HG03064 (cell line): ENCODE measurements around the gene MED1.
"Not testable (repeated sequence)": the region's sequence is repeated elsewhere in the genome, so short reads cannot be mapped to it uniquely, and the experiment has no call there.

Source experiments
- ATAC-seq: cut with Tn5 transposase; IDR thresholded peaks from one replicate; pipeline ENCODE4 v1.9.1; 2021; ENCODE audit warnings: low read depth; ENCODE audit not compliant: unreplicated experiment

The MED1 gene, protein sequence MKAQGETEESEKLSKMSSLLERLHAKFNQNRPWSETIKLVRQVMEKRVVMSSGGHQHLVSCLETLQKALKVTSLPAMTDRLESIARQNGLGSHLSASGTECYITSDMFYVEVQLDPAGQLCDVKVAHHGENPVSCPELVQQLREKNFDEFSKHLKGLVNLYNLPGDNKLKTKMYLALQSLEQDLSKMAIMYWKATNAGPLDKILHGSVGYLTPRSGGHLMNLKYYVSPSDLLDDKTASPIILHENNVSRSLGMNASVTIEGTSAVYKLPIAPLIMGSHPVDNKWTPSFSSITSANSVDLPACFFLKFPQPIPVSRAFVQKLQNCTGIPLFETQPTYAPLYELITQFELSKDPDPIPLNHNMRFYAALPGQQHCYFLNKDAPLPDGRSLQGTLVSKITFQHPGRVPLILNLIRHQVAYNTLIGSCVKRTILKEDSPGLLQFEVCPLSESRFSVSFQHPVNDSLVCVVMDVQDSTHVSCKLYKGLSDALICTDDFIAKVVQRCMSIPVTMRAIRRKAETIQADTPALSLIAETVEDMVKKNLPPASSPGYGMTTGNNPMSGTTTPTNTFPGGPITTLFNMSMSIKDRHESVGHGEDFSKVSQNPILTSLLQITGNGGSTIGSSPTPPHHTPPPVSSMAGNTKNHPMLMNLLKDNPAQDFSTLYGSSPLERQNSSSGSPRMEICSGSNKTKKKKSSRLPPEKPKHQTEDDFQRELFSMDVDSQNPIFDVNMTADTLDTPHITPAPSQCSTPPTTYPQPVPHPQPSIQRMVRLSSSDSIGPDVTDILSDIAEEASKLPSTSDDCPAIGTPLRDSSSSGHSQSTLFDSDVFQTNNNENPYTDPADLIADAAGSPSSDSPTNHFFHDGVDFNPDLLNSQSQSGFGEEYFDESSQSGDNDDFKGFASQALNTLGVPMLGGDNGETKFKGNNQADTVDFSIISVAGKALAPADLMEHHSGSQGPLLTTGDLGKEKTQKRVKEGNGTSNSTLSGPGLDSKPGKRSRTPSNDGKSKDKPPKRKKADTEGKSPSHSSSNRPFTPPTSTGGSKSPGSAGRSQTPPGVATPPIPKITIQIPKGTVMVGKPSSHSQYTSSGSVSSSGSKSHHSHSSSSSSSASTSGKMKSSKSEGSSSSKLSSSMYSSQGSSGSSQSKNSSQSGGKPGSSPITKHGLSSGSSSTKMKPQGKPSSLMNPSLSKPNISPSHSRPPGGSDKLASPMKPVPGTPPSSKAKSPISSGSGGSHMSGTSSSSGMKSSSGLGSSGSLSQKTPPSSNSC (N-terminal part only)

DNA sequence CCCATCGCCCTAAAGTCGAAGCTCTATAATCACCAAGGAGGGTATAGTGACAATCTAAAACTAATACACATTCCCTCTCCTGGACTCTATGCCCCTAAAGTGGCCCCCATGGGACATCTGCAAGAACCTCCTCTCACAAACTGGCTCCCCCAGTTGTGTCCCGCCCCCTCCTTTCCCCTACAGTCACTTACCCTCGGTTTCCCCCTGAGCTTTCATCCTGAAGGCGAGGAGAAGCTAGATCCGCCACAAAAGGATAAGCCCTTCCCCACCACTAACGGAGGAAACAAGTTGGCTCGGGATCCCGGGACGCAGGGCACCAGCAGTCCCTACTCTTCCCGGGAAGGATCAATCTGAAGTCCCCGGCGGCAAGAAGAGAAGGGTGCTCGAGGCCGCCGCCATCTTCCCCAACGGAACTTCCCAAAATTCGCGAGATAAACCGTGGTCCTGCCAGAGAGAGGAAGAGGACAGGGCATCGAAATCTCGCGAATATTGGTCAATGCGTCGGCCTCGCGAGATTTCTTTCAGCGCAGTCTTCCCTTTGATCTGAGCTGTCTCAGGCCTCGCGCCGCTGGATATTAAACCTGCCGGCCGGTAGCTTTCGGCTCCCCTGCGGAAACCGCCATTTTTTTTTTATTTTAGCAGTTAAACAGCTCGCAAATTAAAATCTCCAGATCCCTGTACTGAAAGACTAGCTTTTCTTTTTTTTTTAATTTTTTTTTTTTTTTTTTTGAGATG lies at the start of gene MED1:
Gene MED1 (minus strand): TSS at position 417 of the 735 bp plus-strand sequence. CDS start 201 bp downstream, at position 216.
- ATAC-seq: peak; percentile 93

DNA sequence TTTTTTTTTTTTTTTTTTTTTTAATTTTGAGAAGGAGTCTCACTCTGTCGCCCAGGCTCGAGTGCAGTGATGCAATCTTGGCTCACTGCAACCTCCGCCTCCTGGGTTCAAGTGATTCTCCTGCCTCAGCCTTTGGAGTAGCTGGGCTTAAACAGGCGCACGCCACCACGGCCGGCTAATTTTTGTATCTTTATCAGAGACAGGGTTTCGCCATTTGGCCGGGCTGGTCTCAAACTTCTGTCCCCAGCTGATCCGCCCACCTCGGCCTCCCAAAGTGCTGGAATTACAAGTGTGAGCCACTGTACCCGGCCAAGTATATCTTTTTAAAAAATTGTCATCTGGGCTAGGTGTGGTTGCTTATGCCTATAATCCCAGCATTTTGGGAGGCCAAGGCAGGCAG lies 45.9 kb upstream of the MED1 start:
- not testable (repeated sequence) for ATAC-seq

DNA sequence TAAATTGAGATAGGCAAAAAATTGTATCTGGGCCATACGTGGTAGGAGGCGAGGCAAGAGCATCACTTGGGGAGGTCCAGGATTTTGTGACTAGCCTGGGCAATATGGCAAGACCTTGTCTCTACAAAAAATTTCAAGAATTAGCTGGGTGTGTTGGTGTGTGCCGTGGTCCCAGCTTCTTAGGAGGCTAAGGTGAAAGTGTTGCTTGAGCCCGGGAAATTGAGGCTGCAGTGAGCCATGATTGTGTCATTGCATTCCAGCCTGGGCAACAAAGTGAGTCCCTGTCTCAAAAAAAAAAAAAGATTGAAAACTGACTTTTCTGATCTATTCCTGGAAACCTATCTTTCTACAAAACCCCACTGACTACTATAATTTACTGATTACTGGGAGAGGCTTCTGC lies 36.9 kb upstream of the MED1 start:
- ATAC-seq: no peak

DNA sequence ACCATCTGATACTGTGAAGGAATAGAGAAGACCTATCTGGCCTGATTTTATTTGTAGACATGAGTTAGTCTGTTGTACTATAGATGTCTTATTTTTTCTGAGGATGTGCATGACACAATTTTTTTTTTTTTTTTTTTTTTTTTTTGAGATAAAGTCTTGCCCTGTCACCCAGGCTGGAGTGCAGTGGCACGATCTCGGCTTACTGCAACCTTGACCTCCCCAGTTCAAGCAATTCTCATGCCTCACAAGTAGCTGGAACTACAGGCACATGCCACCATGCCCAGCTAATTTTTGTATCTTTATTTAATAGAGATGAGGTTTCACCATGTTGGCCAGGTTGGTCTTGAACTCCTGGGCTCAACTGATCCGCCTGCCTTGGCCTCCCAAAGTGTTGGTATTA lies 36.4 kb upstream of the MED1 start:
- not testable (repeated sequence) for ATAC-seq

DNA sequence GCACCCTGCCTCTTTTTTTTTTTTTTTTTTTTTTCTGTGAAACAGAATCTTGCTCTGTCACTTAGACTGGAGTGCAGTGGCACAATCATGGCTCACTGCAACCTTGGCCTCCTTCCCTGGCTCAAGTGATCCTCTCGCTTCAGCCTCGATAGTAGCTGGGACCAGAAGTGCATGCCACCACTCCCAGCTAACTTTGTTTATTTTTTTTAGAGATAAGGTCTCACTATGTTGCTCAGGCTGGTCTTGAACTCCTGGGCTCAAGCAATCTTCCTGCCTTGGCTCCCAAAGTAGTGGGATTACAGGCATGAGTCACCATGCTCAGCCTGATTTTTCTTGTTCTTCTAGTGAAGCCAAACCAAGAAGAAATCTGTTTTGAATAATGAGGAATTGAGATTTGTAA lies 35.2 kb upstream of the MED1 start:
- no peak for ATAC-seq

DNA sequence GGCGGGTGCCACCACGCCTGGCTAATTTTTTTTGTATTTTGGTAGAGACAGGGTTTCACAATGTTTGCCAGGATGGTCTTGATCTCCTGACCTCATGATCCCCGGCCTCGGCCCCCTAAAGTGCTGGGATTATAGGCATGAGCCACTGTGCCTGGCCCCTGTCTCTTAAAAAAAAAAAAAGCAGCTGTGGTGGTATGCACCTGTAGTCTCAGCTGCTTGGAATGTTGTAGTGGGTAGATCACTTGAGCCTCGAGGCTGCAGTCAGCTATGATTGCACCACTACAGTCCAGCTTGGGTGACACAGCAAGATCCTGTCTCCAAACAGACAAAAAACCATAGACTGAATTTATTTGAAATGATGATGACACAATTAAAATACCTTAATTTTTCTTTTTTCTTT lies 34.5 kb upstream of the MED1 start:
- no peak for ATAC-seq

DNA sequence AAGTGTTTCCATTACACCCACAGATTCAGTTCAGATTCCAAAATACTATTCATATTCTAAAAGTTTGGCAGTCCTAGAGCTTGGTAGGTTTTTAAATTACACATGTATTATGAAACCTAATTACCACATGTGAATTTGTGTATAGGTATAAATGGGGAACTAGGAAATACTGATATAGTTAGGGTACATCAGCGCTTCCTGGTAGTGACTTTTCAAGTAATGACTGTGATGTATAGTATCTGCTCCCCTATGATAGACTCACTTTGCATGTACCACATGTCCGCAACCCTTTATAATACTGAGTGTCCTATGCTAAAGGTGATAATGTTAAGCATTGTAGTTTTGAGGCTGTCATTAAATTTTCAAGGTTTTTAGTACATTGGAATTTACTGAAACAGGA lies 33.1 kb upstream of the MED1 start:
- peak; percentile 64 for ATAC-seq

DNA sequence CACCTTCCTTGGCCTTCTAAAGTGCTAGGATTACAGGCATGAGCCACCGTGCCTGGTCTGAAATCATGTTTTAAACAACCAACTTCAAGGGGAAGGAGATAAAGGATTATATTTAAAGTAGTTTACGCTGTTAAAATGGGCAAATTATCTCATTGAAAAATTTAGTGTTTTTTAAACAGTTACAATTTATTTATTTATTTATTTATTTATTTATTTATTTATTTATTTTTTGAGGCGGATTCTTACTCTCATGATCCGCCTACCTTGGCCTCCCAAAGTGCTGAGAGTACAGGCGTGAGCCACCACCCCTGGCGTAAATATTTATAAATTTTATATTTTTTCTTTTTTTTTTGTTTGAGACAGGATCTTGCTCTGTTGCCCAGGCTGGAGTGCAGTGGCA lies 32.4 kb upstream of the MED1 start:
- no peak for ATAC-seq

DNA sequence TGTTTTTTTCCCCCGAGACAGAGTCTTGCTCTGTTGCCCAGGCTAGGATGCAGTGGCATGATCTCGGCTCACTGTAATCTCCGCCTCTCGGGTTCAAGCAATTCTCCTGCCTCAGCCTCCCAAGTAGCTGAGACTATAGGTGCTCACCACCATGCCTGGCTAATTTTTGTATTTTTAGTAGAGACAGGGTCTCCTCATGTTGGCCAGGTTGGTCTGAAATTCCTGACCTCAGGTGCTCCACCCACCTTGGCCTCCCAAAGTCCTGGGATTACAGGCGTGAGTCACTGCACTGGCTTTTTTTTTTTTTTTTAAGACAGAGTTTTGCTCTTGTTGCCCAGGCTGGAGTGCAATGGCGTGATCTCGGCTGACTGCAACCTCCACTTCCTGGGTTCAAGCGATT lies 28.6 kb upstream of the MED1 start:
- not testable (repeated sequence) for ATAC-seq

DNA sequence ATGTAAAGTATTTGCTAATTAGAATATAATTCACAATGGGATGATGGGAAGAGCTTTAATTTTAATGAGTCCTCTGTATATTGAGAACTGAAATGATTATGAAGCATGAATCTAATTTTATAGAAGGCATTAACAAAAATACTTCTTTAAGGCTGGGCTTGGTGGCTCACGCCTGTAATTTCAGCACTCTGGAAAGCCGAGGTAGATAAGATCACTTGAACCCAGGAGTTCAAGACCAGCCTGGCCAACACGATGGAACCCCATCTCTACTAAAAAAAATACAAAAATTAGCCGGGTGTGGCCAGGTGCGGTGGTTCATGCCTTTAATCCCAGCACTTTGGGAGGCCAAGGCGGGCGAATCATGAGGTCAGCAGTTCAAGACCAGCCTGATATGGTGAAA lies 22.2 kb upstream of the MED1 start:
- no peak for ATAC-seq

DNA sequence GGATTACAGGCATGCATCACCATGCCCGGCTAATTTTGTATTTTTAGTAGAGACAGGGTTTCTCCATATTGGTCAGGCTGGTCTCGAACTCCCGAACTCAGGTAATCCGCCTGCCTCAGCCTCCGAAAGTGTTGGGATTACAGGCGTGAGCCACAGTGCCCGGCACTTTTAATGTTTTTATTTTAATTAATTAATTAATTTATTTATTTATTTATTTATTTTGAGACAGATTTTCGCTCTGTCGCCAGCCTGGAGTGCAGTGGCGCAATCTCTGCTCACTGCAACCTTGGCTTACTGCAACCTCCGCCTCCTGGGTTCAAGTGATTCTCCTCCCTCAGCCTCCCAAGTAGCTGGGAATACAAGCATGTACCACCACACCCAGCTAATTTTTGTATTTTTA lies 17.5 kb upstream of the MED1 start:
- ATAC-seq: not testable (repeated sequence)

DNA sequence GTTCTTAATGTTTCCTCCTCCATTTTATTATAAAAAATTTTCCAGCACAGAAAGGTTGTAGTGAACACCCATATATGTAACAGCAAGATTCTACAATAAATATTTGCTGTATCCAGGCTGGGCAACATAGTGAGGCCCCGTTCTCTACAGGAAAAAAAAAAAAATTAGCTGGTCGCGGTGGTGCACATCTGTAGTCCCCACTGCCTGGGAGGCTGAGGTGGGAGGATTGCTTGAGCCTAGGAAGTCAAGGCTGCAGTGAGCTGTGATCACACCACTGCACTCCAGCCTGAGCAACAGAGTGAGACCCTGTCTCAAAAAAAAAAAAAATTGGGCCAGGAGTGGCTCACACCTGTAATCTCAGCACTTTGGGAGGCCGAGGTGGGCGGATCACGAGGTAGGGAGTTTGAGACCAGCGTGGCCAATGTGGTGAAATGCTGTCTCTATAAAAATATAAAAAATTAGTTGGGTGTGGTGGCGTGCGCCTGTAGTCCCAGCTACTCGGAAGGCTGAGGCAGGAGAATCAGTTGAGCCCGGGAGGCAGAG lies 13.6 kb upstream of the MED1 start:
- not testable (repeated sequence) for ATAC-seq

DNA sequence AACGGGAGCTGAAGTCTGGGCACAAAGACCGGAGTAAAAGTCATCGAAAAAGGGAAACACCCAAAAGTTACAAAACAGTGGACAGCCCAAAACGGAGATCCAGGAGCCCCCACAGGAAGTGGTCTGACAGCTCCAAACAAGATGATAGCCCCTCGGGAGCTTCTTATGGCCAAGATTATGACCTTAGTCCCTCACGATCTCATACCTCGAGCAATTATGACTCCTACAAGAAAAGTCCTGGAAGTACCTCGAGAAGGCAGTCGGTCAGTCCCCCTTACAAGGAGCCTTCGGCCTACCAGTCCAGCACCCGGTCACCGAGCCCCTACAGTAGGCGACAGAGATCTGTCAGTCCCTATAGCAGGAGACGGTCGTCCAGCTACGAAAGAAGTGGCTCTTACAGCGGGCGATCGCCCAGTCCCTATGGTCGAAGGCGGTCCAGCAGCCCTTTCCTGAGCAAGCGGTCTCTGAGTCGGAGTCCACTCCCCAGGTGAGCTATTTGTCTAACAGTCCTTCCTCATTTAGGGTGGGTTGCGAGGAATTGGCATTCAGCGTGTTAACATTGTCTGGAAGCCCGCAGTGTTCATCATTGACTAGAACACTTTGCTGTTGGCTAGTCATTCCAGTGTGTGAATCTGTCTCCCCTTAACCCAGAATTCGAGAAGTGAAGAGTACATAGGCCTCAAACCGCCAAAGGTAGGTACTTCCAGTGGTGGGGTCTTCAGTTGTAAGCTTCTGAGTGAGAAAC lies 11.7 kb upstream of the MED1 start:
- no peak for ATAC-seq

DNA sequence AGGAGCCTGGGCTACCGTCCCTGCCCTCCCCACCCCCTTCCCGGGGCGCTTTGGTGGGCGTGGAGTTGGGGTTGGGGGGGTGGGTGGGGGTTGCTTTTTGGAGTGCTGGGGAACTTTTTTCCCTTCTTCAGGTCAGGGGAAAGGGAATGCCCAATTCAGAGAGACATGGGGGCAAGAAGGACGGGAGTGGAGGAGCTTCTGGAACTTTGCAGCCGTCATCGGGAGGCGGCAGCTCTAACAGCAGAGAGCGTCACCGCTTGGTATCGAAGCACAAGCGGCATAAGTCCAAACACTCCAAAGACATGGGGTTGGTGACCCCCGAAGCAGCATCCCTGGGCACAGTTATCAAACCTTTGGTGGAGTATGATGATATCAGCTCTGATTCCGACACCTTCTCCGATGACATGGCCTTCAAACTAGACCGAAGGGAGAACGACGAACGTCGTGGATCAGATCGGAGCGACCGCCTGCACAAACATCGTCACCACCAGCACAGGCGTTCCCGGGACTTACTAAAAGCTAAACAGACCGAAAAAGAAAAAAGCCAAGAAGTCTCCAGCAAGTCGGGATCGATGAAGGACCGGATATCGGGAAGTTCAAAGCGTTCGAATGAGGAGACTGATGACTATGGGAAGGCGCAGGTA lies 11.0 kb upstream of the MED1 start:
- ATAC-seq: peak; percentile 51

DNA sequence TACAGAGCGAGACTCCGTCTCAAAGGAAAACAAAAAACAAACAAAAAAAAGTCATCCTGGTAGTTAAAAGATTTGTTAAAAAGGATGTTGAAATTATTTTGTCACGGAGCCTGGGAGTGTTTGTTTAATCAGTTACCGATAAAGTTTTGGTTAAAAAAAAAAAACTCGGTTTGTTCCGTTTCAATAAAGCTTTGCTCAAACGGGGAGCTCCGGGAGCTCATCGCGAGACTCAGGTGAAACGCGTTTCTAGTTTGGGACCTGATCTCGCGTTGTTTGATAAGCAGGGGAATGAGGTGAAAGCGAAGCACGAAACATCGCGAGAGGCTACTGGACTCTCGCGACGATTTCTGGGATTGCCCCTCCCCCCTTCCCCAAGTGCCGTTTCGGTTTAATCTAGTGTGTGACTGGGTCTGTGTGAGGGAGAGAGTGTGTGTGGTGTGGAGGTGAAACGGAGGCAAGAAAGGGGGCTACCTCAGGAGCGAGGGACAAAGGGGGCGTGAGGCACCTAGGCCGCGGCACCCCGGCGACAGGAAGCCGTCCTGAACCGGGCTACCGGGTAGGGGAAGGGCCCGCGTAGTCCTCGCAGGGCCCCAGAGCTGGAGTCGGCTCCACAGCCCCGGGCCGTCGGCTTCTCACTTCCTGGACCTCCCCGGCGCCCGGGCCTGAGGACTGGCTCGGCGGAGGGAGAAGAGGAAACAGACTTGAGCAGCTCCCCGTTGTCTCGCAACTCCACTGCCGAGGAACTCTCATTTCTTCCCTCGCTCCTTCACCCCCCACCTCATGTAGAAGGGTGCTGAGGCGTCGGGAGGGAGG lies 10.3 kb upstream of the MED1 start, which contains the start of gene CDK12:
Gene CDK12 (plus strand): TSS at position 374 of the 813 bp plus-strand sequence. CDS start 586 bp downstream, outside the sequence.
- peak; percentile 51 for ATAC-seq

DNA sequence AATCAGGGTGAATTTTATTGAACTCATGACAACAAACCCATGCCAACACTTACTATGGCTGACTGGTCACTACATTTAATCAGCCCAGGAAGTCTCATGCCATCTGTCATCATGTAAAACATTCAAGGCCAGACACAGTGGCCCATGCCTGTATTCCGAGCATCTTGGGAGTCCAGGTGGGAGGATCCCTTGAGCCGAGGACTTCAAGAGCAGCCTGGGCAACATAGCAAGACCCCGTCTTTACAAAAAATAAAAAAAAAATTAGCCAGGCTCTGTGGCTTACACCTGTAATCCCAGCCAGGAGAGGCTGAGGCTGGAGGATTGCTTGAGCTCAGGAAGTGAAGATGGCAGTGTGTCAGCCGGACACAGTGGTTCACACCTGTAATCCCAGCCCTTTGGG lies 4.9 kb upstream of the MED1 start:
- no peak for ATAC-seq

DNA sequence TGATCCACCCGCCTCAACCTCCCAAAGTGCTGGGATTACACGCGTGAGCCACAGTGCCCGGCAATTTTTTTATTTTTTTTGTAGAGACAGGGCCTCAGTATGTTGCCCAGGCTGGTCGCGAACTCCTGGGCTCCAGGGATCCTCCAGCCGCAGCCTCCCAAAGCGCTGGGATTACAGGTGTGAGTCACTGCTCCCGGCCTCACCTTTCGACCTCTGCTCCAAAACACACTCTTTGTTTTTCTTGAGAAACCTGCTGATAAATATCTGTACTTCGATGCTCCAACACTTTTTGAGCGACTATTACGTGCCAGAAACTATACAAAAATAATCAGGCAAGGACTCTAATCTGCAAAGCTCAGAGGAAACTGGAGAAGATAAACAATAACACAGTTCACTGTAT lies 1.0 kb downstream of the MED1 start:
- no peak for ATAC-seq

DNA sequence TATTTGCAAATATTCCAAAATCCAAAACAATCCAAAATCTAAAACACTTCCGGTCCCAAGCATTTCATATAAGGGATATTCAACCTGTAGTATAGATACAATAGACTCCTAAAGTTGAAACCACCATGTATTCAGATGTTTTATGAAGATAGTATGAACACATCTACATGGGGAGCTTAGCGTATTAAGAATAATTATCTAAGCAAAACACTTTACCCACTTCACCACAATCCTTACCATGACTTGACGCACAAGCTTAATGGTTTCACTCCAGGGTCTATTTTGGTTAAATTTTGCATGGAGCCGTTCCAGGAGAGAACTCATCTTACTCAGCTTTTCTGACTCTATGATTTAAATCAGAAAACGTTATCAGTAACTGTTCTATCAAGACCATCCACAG lies 3.5 kb downstream of the MED1 start:
- ATAC-seq: no peak
